Fibroblast of mammary gland (primary cell): ENCODE results near the gene CD226.
"Not testable (repeated sequence)": the region's sequence is repeated elsewhere in the genome, so short reads cannot be mapped to it uniquely, and the experiment has no call there.

Experiments
- DNase-seq: peaks from one replicate; pipeline ENCODE4 v3.0.0-alpha.2; 2010; ENCODE audit warnings: low read depth
- H3K4me3 ChIP-seq: 2 replicates; pipeline ENCODE4 v1.5.1; 2011; ENCODE audit warnings: low read depth, mild to moderate bottlenecking, low read length, moderate library complexity; ENCODE audit not compliant: control insufficient read depth
- TF ChIP-seq, protein P1 (sequence below): conservative IDR thresholded peaks from 2 replicates; pipeline ENCODE4 v1.5.1; 2011; ENCODE audit warnings: low read depth, low read length, inconsistent platforms; ENCODE audit not compliant: control insufficient read depth, insufficient read depth

CD226 gene

DNA sequence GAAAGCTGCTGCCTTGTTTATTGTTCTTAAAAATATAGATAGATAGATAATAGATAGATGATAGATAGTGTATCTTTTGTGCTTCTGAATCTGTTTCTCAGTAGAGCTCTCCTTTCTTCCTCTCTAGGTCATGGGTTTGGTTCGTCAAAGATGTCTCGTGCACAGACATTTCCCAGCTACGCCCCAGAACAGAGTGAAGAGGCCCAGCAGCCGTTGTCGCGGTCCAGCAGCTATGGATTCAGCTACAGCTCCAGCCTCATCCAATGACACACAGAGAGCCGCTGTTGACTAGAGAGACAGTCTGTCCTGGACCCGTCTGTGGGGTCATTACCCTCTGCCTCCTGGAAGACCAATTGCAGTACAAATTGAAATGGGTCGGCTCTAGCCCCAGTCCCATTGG, 106.6 kb downstream of the CD226 start:
- no peak for DNase-seq
- no peak overlapping the region for H3K4me3 ChIP-seq
- TF ChIP-seq, protein P1, sequence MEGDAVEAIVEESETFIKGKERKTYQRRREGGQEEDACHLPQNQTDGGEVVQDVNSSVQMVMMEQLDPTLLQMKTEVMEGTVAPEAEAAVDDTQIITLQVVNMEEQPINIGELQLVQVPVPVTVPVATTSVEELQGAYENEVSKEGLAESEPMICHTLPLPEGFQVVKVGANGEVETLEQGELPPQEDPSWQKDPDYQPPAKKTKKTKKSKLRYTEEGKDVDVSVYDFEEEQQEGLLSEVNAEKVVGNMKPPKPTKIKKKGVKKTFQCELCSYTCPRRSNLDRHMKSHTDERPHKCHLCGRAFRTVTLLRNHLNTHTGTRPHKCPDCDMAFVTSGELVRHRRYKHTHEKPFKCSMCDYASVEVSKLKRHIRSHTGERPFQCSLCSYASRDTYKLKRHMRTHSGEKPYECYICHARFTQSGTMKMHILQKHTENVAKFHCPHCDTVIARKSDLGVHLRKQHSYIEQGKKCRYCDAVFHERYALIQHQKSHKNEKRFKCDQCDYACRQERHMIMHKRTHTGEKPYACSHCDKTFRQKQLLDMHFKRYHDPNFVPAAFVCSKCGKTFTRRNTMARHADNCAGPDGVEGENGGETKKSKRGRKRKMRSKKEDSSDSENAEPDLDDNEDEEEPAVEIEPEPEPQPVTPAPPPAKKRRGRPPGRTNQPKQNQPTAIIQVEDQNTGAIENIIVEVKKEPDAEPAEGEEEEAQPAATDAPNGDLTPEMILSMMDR: no peak

DNA sequence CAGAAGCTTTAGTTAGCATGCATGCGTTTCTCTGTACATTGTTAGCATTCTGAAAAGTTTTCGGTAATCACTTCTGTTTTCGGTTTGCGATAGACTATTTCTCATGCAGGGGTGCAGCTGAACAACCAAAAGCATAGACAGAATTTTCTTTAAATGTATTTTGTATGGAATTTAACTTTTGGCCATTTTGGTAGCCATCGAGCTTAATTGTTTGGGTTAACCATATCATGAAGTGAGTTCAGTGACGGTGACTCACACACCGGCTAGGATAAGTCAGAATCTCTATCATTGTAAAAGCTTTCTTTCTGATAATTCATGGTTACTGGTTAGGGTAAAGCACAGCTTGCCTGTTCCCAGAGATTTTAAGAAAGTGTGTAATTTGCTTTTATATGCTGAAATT, 107.2 kb downstream of the CD226 start:
- TF ChIP-seq, protein P1: no peak
- H3K4me3 ChIP-seq: no peak overlapping the region
- DNase-seq: no peak

DNA sequence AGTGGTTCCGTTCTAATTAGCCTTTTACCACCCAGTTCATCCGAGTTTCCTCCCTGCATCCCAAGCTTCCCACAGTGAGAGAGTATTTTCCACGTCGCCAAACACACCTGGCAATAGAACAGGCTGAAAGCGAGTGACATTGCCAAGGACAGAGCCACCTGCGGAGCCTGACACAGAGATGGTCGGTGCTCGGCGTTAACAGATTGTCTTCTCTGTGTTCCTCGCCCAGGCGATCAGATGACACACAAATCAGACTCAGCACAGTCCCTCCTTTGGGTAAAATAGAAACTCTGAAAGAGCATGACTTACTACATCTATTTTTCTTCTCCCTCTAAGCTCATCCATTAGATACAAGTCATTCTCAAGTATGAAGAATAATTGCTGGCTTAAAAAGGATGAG, 107.7 kb downstream of the CD226 start:
- DNase-seq: no peak
- TF ChIP-seq, protein P1: no peak
- H3K4me3 ChIP-seq: no peak overlapping the region

DNA sequence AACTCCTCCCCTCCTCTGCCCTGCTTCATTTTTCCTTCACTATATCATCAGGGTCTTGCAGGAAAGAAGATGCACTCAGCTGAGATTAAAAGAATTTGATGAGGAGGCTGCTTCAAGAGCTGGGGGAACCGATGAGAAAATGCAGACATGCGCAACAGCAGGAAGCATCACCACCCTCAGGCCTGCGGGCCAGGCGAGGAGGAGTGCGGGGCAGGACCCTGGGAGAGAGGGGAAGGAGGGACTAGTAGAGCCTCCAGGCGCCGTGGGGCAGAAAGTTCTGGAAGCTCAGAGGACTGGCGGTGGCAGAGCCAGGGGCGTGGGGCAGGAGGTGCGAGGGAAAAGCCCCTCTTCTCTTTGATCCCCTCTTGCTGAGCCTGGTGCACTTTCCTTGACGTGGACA, 108.2 kb downstream of the CD226 start:
- TF ChIP-seq, protein P1: no peak
- no peak for DNase-seq
- no peak overlapping the region for H3K4me3 ChIP-seq

DNA sequence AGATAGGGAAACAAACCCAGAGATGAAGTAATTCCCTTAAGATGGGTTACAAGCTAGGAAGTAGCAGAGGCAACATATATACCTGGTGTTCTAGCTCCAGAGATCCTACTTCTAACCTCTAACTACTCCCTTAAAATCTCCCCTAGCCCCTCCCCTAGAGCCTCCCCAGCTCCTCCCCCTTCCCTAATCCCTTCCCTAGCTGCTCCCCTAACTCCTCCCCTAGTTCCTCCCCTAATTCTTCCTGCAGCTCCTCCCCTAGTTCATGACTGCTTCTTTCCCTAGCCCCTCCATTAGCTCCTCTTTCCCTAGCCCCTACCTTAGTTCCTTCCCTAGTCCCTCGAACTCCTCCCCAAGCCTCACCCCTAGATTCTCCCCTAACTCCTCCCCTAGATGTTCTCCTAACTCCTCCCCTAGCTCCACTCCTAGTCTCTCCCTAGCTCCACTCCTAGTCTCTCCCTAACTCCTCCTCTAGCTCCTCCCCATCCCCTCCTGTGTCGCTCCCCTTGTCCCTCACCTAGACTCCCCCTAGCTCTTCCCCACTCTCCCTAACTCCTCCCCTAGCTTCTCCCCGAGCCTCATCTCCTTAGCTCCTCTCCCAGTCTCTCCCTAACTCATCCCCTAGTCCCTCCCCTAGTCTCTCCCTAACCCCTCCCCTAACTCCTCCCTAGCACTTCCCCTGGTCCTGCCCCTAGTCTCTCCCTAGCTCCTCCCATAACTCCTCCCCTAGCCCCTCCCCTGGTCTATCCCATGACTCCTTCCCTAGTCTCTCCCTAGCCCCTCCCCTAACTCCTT, 108.9 kb downstream of the CD226 start:
- no peak overlapping the region for H3K4me3 ChIP-seq
- peak; percentile 32 for DNase-seq
- TF ChIP-seq, protein P1: no peak

DNA sequence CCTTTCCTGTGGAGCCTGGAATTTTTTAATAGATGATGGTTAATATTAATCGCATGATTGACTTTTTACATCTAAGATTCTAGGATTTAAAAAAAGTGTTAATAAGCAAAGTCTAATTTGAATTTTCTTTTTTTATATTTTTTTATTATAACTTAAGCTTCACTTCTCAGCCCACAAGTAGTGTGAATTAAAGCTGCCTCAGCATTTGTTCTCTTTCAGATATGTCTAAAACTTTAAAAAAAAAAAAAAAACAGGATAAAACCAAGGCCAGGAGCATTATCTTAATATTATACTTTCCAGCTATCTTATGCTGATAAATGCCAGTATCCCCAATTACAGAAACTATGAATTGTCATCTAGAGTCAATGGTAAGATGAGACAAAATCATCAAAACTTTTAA, 109.7 kb downstream of the CD226 start:
- no peak overlapping the region for H3K4me3 ChIP-seq
- no peak for DNase-seq
- TF ChIP-seq, protein P1: no peak

DNA sequence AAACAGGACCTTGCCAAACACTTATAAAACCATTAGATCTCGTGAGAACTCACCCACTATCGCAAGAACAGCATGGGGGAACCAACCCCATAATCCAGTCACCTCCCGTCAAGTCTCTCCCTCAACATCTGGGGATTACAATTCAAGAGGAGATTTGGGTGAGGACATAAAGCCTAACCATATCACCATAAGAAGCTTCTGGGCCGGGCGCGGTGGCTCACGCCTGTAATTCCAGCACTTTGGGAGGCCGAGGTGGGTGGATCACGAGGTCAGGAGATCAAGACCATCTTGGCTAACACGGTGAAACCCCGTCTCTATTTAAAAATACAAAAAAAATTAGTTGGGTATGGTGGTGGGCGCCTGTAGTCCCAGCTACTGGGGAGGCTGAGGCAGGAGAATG, 112.7 kb downstream of the CD226 start:
- H3K4me3 ChIP-seq, DNase-seq: not testable (repeated sequence)
